HG03280 (cell line): ENCODE measurements around the gene TUT1.
"Not testable (repeated sequence)": the region's sequence is repeated elsewhere in the genome, so short reads cannot be mapped to it uniquely, and the experiment has no call there.

Experiments used
- ATAC-seq: cut with Tn5 transposase; IDR thresholded peaks from one replicate; pipeline ENCODE4 v1.9.1; 2021; ENCODE audit warnings: mild to moderate bottlenecking, moderate library complexity; ENCODE audit not compliant: unreplicated experiment

Gene TUT1, protein sequence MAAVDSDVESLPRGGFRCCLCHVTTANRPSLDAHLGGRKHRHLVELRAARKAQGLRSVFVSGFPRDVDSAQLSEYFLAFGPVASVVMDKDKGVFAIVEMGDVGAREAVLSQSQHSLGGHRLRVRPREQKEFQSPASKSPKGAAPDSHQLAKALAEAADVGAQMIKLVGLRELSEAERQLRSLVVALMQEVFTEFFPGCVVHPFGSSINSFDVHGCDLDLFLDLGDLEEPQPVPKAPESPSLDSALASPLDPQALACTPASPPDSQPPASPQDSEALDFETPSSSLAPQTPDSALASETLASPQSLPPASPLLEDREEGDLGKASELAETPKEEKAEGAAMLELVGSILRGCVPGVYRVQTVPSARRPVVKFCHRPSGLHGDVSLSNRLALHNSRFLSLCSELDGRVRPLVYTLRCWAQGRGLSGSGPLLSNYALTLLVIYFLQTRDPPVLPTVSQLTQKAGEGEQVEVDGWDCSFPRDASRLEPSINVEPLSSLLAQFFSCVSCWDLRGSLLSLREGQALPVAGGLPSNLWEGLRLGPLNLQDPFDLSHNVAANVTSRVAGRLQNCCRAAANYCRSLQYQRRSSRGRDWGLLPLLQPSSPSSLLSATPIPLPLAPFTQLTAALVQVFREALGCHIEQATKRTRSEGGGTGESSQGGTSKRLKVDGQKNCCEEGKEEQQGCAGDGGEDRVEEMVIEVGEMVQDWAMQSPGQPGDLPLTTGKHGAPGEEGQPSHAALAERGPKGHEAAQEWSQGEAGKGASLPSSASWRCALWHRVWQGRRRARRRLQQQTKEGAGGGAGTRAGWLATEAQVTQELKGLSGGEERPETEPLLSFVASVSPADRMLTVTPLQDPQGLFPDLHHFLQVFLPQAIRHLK

DNA sequence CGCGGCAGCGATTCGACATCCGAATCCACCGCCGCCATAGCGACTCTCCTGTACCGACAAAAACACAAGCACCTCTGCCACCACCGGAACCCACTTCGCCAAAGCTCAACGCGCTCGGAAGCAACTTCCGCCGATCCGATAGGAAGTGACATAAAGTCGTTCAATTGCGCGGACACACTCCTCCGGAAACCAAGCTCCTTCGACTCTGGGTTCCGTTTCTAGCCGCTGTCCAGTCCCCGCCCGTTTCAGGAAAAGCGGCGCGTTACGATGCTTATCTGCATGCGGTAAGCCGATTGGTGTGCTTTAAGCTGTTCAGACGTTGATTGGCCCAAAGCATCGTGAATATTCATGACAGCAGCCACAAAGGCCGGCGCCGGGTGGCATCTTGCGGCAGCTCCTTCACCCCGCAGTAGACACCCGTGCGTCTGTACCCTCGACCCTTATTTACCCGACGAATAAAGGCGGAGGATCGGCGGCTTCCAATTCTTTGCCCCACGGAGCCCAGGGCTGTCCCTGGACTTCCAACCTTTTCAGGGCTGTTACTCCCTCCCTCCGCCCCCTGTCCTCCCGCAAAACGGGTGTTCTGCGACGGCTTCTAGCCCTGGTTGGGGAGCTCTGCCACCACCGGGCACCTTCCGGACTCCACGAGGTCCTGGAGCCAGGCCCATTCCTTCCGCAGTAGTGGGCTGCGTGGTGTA is at the start of gene TUT1:
TUT1 (minus strand) TSS at position 76 of the 698 bp plus-strand sequence; CDS start at position 38, 38 bp downstream.
- peak; percentile 91 for ATAC-seq

DNA sequence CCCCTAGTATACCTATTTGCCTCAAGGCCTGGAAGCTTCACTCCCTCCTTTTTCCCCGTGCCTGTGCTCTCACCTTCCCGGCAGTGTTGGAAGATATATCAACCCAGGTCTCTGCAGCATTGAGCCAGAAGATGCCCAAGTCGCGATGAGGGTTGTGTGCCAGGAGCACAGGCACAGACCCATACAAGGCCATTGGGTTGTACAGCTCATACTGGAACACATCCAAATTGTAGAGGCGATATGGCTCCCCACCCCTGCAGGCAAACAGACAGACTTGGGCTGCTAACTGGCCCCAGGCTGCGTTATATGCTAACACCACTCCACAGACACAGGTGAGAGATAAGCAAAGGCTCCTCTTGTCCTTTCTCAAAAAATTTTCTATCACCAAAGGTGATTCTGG is 41.2 kb upstream of the TUT1 start:
- ATAC-seq, result no peak

DNA sequence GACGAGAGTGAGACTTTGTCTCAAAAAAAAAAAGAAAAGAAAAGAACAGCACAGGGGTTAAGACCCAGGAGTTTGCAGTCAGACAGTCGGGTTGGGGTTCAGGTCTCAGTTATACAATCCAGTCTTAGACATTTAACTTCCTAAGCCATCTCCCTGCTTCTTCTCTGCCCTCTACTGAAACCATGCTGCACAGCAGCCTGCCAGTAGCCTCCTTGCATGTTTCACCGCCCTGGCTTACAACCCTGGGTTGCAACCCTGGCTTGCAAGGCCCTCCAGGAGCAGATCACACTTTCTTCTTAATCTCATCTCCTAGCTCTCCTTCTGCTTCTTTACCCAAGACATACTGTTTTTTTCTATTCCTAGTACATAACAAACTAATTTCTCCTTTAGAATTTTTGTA is 36.4 kb upstream of the TUT1 start:
- no peak for ATAC-seq

DNA sequence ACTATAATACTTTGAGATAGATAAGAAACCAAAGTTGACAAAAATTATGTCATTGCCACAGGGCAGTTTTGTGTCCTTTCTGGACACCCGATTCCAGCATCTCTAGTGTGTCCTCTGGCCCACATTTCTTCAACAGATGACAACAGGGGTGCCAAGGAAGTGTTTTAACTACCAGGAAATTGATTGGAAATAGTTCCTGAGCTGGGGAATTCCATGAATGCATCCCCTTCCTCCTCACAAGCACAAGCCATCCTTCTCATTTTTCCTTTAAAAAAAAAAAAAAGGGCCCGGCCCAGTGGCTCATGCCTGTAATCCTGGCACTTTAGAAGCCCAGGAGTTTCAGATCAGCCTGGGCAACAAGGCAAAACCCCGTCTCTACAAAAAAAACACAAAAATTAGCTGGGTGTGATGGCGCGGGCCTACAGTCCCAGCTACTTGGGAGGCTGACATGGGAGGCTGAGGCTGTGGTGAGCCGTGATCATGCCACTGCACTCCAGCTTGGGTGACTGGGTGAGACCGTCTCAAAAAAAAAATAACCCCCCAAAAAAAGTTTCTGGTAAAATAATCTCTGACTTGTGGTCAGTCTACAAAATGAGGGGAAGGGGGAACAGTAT is 31.3 kb upstream of the TUT1 start:
- ATAC-seq, result no peak

DNA sequence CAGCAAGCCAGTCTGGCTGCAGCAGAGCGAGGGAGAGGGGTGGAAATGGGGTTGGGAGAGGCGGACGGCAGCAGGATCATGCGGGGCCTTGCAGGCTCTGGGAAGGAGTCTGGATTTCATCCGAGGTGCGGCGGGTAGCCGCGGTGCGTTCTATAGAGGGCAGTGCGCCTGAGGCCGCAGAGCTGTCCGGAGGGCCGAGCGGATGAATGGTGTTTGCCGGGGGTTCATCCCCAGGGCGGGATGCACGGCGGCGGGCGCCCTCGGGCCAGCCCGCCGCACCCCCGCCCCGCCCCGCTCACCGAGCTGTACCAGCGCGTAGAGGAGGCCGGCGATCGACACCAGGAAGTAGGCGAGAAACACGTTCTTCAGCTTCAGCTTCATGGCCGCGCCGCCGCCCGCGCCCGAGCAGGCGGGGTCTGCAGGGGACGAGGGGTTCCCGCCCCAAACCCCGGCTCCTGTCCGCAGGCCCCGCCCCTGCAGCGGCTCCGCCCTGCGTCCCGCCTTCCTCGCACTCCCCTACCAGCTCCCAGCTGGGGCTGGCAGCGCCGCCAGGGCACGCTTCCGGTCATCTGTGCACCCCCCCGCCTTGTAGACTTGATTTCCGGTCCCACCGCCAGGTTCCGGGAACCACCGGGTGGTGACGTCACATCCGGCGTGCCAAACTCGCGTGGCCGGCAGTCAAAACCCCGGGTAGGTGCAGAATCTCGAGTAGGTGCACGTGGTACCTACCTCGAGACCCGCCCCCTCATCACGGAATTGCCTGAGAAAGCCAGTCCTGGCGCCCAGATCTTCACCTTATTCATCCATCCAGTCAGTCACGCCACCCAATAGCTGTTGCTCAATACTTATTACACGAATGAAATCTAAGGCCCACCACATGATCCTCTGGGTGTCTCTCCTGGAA is 30.5 kb upstream of the TUT1 start, which contains the start of gene B3GAT3:
B3GAT3 (minus strand) TSS at position 420 of the 904 bp plus-strand sequence; CDS start at position 381, 39 bp downstream.
- ATAC-seq, result peak; percentile 94

DNA sequence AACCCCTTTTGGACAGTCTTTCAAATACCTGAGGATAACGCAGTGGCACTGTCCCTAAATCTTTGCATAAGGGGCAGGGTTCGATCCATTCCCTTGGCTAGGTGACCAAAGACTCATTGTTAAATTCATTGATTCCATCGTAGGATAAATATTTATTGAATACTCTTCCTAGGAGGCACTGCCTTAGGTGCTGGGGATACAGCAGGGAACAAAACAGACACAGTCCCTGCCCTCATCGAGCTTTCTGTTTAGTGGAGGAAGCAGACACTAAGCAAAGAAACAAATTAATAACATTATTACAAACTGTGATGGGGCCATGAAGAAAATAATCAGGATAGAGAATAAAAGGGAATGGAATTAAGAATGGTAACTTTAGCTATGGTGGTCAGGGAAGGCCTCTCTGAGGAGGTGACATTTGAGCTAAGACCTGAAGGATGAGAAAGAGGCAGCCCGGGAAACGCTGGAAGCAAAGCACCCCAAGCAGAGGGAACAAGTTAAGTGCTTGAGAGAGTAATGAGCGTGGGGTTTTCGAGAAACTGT is 29.8 kb upstream of the TUT1 start:
- no peak for ATAC-seq

DNA sequence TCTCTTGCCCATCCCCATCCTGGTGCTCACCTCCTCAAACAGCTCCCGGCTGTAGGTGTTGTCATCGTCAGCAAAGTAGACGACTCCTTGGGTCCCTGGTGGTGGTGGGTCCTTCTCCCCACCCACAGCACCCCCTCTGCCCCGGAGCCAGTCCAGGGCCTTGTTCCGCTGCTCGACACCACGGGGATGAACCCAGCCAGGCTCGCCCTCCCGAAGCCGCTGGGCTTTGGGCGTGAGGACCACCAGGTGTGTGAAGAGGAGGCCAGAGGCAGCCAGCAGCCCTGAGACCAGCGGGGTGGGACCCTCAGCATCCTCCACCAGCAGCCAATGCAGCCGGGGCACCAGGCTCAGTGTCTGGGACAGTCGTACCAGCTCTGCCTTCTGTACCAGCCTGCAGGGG is 25.6 kb upstream of the TUT1 start:
- ATAC-seq, result not testable (repeated sequence)

DNA sequence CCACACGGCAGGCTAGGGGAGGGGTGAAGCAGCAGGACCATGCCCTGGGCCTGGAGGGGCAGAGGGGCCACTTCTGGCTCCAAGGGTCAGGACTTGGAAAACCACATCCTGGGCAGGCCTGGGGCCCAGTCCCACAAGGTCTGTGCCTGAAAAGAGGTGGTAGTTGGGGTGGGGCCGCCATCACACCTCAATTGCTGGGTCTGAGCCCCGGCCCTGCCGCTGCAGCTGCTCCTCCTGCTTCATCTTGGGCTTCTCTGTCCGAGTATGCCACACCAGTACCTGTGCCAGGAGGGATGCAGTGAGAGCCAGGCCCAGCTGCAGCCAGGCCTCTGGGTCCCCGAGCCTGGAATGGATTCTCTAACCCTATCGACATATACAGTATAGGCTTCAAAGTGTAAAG is 24.2 kb upstream of the TUT1 start:
- no peak for ATAC-seq

DNA sequence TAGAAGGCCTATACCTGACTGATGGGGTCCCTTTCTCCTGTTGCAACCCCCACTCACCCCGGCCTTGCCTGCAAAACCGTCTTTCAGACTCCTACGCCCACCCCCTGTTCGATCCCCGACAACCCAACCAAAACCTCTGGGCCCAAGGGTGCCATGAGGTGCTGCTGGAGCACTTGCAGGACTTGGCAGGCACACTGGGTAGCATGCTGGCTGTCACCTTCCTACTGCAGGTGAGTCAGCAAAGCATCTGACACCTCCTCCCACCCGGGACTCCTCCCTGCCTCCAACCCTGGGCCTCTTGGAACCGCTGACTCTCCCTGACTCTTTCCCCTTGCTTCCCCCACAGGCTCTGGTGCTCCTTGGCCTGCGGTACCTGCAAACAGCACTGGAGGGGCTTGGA is 23.0 kb upstream of the TUT1 start:
- ATAC-seq, result no peak

DNA sequence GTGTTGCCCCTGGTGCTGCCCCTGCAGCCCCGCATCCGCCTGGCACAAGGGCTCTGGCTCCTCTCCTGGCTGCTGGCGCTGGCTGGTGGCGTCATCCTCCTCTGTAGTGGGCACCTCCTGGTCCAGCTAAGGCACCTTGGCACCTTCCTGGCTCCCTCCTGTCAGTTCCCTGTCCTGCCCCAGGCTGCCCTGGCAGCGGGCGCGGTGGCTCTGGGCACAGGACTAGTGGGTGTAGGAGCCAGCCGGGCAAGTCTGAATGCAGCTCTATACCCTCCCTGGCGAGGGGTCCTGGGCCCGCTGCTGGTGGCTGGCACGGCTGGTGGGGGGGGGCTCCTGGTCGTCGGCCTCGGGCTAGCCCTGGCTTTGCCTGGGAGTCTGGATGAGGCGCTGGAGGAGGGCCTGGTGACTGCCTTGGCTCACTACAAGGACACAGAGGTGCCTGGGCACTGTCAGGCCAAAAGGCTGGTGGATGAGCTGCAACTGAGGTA is 22.0 kb upstream of the TUT1 start:
- no peak for ATAC-seq

DNA sequence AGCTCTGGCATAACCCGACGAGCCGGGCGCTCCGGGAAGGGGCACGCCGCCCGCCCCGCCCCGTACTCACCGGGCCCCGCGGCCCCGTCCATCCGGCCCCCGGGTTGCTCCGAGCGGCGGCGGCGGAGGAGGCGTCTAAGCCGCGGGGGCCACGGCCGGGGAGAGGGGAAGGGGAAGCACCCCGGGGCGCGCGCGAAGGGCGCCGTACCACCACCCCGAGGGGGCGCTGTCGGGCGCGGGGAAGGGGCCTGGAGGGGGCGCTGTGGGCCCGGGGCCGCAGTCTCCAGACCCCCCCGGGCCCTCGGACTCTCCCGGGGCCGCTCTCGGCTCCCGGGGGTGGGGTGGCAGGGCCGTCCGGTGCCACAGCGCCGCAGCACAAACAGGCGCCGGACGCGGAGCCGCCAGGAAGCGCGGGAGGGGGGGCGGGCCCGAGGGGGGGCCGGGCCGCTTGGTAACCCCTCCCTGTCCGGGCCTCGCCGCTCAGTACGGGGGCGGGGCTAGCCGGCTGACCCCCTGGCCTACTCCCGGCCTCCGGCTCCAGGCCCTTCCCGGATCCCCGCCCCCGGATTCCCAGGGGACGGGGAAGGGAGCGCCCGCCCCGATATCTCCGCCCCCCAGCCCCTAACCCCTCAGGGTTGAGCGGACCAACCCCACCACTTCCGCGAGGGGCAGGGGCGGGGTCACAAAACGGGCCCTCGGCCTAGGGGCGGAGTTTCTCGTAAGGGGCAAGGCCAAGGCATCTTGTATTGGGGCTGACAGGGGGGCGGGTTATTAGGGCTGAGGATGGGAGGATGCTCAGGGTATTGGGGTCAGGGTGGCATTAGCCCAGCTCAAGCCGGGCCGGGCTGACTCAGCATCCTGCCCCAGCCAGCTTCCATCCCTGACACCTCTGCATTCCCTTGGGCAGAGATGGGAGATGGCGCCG is 21.3 kb upstream of the TUT1 start, which contains the start of the genes EML3 and ROM1:
EML3 (minus strand) TSS at position 410 of the 925 bp plus-strand sequence; CDS start at position 92, 318 bp downstream.
ROM1 (plus strand) TSS at position 892 of the 925 bp plus-strand sequence; CDS start at position 917, 25 bp downstream.
- peak; percentile 69 for ATAC-seq

DNA sequence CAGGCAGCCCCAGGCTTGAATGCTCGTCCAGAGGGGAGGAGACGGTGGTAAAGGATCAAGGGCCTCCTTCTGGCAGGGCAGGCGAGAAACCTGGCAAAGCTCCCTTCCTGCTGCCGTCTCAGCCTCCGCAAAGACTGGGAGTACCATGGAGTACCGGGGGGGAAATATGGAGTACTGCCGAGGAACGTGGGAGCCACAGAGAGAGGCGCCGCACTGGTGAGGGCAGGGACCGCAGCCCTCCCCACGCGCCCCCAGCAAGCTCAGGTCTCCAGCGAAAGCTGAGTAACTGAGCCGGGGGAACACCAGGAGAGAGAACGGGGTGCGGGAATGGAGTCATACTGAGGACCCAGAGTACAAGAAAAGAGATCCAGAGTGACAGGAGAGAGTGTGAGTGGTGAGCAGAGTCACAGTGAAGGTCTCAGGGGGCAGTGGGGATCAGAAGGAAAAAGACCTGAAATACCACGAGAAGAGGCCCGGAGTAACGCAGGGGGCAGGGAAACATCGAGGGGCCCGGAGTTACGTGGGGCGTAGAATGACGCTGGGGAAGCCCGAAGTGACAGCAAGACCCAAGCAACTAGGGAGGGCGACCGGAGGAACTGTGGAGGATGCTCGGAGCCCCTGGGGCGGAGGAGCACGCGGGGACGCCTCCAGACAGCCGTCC is 20.5 kb upstream of the TUT1 start:
- peak; percentile 21 for ATAC-seq

DNA sequence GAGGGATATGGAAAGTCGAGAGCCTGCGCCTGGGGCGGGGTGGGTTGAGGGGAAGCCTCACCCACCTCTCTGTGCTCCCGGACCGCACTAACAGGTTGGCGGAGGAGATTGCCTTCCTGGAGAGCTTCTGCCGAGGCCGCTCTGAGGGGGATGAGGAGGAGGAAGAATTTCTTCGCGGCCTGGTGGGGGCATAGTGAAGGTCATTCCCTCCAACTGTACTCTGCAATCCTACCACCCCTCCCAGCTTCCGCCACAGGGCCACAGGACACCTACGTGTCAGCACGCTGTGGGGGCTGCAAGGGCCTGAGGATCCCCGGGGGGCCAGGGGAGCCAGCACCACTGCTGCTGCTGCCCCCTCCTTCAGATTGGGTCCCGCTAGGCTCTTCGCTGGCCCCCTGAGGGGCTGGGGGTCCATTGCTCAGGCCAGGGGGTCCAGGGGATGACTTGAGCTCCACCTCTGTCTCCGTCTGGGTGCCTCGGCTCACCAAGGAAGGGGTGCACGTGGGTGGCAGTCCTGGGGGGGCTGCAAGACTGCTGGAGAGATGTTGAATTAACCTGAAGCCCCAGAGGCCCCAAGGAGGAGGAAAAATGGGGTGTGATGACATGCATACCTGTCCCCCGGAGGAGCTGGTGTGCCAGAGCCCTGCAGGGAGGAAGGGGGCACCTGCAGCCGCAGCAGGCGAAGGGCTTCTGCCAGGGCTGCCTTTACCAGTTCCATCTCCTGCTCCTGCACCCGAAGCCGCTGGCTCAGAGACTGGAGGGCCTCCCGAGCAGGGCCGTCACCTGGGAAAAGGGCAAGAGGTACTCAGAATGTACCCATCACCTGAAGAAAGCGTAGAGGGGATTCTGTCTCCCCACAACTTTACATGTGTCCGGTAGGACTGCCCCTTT is 19.7 kb upstream of the TUT1 start:
- ATAC-seq, result no peak

DNA sequence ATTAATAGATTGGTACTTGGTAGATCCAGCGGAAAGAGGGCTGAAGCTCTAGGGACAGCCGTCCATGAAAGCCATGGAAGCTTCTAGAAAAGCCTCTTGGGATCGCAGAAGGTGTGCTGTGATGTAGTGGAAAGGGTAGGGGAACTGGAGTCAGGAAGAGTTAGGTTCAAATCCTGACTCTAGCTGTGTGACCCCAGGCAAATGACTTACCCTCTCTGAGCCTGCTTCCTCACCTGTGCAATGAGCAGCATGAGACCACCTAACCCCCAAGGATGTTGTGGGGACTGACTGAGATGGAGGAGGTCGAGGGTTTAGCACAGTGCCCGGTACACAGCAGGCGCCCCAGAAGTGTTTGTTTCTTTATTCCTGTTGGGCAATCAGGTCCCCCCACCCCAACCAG is 19.1 kb upstream of the TUT1 start:
- ATAC-seq, result no peak

DNA sequence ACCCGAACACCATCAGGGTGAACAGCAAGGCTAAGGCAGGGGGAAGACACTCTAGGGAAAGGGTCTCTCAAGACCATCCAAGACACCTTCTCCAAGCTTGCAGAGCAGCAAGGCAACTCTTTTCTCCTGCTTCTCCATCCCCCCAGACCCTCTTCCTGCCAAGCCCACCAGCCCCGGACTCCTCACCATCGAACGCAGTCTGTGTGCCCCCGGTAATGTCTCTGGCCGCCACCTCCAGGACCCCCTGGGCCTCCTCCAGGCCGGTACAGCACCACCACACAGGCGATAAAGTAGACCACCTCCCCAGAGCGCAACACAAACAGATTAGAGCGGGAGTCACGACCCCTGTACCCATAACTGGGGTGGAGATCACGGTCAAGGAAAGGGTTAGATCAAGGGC is 17.5 kb upstream of the TUT1 start:
- no peak for ATAC-seq

DNA sequence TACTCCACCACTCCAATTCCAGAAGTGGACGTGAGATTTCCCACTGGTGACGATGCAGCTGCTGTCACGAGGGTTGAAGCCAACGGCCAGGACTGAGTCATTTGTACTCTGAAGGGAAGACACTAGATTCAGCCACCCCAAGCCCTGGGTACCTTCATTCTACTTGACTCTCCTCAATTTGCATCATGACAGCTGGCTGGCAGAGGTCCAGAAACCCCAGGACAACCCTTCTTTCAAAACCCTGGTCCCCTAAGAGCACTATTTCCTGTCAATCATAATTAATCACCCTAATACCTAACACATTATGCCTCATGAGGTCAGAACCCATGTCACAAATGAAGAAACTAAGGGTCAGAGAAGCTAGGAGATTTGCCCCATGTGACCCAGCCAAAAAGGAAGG is 16.4 kb upstream of the TUT1 start:
- ATAC-seq, result no peak
